Stimulated activated naive CD4-positive, alpha-beta T cell (primary cell): ENCODE measurements around the gene CPN1.

Experiments
- DNase-seq, 6 experiments: peaks; one replicate each; lab custom pipeline; 2025; lab: John Stamatoyannopoulos, UW

CPN1 gene

DNA sequence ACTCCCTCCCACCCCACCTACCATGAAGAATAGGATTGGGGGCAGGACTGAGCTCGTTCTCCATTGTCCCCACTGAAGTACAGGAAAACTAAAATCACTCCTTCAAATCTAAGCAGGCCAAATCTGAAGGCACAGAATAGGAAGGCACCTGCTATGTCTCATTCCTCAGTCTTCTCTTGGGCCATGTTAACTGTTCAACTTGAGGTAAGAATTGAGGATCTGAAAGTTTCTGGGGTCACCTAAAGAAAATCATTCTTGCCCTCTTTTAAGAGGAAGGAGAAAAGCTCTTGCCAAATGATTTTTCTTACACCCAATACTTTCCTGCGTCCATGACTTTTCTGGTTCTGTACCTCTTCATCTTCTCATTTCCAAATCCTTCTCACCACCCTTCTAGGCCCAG lies 4.9 kb downstream of the CPN1 start:
- no peak for DNase-seq

DNA sequence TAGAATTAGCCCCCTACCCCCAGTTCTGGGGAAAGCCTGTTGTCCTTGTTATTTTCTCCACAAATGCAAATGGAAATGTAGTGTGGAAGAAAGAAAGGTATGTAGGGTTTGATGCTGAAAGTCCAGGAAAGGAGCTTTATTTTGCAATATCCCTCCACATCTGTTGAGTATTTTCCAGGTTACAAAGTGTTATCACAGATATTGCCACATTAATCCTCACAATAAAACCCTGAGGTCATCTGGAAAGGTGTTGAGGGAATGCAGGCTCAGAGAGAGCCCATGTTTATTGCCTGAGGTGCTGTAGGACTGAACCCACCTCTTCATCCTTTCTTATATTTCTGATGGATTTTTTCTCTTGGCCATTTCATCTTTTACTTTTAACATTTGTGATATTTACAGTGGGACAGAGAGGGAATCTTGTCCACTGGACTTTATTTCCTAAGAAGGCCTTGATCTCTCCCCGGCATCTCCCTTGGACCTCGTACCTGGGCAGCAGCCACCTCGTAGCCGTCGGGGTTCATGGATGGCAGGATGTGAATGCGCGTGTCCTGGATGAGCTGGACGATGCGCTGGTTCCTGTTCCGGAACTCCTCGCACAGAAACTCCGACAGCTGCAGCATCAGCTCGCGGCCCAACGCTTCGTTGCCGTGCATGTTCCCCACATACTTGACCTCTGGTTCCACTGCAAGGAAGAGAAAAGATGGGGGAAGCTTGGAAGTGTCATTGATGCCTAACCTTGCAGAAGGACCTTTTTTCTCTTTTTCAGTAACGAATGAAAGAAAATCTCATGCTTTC lies 6.0 kb downstream of the CPN1 start:
- no peak for DNase-seq

DNA sequence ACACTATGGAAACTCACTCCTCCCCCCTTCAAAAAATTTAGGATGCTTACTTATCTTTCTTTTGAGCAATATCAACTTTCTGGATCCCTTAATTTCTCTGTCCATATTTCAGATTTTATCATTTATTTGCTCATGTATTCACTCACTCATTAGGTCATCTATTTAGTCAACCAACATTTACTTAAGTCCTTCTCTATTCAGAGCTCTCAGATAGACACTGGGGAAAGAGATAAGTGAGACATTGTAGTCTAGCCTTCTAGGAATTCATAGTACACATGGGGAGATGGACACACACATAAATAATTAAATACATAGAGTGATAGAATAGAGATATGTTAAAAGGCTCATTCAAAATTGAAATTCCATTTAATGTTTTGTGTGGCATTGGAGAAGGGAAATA lies 9.2 kb downstream of the CPN1 start:
- DNase-seq = no peak

DNA sequence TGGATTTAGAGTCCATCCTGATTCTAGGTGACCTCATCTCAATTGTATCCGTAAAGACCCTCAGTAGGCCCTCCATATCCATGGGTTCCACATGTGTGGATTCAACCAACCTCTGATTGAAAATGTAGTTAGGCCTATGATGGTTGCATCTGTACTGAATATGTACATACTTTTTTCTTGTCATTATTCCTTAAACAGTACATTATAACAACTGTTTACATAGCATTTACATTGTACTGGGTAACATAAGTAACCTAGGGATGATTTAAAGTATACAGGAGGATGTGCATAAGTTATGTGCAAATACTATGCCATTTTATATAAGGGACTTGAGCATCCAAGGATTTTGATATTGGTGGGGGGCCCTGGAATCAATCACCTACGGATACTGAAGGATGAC lies 10.1 kb downstream of the CPN1 start:
- DNase-seq = no peak

DNA sequence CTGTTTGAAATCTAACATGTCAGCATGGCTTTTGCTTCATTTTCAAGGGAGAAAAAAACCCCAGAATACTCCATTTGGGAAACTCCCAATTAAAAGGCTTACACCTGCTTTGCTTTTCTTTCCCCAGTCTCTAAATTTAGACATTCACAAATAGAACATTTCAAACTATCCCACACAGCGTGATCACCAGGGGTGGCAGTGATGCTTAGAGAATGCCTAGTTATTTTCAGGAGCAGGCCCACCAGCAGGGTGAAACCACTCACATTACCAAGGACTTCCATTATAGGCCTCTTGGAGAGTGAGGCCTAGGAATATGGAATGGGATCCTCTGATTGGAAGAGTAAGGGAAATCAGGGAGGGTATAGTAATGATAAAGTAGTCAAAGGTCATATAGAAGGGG lies 14.2 kb downstream of the CPN1 start:
- DNase-seq = no peak

DNA sequence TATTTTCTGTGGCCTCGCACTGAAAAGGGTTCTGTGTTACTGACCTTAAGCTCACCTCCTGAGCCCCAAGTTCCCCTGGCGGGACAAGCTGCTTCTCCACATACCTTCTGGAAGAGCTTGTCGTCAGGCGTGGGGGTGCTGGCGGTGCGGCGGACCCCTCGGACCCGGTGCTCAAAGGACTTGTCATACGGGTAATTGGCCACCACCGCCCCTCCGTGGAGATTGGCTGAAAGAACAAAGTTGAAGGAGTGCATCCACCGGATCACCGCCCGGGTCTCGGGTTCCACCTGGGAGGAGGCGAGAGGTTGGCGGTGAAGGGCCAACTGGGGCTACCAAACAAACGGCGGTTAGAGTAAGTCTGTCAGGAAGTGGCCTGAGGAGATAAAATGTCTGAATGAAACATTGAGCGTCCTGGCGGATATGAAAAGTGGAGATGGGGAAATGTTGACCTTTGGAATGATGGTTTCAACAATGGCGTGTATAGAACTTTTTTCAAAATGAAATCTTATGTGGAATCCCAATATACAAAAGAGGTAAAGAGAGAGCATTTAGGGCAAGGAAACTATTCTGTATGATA lies 16.5 kb downstream of the CPN1 start:
- no peak for DNase-seq

DNA sequence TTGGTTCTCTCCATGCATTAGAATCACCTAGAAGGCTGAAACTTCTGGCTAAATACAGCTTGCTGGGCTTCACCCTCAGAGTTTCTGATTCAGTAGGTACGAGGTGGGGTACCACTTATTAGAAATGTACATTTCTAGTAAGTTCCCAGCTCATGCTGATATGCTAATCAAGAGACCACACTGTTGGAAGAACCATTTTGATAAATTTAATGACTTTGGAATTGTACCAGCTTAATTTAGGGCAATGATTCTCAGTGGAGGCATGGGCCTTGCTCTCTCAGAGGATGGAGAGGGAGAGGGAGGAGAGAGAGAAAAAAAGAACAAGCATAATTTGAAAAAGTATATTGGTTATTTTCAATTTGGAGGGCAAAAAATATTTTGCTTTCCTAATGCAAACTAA lies 20.3 kb downstream of the CPN1 start:
- DNase-seq = no peak

DNA sequence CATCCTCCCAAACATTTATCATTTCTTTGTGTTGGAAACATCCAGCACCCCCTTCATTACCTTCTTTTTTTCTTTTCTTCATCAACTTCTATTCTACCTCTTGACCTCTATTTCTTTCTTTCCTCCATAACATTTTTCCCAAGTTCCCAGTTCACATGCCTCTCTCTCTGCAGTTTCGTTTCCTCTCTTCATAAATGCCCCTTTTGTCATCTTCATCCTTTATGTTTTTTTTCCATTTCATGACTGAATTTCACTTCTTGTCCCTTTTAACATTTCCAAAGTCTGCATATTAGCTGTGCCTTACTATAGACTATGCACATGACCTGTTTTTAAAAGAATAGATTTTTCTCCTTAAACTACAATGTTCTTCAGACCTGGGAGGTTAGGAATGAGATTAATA lies 23.7 kb downstream of the CPN1 start:
- DNase-seq = no peak

DNA sequence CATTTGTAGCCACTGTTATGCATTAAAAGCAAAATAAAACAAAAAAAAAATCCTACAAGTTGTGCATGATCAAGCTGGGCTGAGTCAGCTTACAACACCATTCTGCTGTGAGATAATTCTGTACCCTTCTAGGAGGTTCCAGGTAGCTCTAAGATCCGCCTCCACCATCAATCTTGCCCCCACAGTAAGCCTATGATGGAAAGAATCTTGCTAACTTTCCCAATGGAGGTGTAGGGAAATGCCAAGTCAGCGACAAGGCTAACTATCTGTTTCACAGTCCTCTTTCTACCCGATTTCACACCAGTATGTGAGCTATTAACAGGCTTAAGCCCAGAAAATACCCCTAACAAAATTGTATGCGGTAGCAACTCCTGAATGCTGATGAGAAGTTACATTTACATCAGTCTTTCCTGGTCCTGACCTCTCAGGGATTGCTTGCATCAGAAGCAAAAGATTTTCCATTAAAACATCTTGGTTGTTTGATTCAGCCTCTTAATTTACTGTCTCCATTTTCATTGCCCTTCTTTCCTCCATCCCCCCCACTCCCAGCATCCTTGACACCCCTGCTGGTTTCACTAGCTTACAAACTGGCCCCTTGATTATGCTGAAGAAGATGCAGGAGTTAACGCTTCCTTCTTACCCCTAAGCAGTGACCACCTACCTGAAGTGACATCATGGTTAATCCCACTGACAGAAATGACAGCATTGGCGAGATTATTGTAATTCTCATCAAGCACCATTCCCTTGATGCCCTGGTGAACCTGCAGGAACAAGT lies 27.8 kb downstream of the CPN1 start:
- DNase-seq = no peak

DNA sequence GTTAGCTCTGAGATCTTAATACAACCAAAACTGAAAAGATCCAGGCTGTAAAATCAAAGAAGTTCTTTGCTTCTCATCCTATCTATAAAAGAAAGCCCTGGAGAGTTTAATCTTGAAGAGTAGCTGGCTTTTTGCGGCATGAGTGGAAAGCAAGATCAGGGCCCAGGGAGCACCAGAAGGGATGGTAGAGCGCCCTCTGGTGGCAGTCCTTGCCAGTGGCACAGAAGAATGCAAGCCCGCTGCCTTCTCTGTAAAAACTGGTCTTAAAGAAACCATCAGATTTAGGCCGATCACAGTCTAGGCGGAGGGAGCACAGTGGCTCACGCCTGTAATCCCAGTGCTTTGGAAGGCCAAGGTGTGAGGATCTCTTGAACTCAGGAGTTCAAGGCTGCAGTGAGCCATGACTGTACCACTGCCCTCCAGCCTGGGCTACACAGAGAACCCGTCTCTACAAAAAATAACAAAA lies 35.6 kb downstream of the CPN1 start:
- peak; percentile 34 to 83 (median 70) for DNase-seq

DNA sequence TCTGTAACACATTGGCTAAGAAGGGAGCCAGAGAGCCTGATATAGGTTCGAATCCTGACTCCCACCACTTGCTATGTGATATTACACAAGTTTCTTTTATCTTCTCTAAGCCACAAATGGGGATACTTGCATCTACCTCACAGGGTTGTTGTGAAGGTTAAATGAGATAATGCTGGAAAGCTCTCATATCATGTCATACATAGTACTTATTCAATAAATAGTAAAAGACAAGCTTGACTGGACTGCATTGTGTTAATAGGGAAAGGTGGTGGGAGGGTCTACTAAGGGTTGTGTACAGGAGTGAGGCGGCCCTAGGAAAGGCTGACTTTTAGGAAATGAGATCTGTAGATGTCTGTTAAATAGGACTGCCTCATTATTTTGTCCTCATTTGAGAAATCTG lies 36.1 kb downstream of the CPN1 start:
- DNase-seq = no peak

DNA sequence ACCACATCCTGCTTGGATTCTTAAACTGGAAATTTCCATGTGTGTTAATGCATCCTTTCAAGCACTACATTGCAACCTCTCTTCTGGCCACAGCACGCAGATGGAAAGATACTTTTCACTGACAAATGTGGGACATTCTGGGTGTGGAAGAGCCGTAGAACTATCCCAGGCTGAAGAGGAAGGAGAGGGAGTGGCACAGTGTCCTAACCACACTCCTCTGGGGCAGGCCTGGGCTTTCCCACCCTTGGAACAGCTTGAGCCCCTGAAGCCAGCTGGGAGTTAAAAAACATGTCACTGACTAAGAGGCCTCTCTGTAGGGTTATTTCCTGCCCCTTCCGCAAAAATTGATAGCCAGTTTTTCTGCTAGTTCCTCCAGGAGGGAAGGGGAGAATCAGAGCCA lies 37.9 kb downstream of the CPN1 start:
- no peak for DNase-seq

DNA sequence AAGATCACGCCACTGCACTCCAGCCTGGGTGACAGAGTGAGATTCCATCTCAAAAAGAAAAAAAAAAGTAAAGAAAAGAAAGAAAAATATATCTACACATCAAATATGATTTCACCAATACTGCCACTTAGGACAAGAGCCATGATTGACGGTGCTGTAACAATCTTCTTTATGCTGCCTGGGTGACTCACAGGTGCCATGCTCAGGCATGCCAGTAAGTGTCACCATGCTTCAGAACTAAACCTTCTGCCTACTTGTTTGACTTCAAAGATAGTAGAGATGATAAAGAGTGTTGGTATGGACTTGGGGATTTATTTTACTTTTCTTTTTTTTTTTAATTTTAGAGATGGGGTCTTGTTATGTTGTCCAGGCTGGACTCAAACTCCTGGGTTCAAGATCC lies 38.3 kb downstream of the CPN1 start:
- no peak for DNase-seq

DNA sequence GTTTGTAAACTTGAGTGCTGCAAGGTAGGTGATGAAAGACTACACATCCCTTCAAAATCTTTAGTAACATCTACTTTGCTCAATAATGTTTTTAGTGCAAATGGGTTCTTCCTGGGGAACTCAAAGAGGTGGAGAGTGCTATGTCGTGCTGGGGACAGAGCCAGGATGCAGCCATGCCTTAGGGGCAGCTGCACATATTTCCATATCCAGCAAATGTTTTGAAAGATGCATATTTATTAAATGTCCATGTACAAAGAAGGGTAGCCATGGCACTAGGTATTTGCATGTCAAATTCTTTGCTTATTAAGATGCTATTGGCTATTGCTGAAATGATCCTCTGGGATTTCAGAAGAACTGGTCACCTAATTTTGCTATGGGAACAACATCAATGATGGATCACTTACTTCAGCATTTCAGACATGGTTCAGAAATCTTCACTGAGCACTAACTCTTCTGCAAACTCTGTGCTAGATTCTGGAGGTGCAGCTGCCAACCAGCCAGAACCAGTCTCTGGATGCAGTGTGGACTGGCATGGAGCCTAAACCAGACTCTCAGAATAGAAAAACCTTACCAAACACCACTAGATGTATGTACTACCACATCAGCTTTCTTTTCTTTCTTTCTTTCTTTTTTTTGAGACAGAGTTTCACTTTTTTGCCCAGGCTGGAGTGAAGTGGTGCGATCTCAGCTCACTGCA lies 40.2 kb downstream of the CPN1 start:
- DNase-seq = no peak

DNA sequence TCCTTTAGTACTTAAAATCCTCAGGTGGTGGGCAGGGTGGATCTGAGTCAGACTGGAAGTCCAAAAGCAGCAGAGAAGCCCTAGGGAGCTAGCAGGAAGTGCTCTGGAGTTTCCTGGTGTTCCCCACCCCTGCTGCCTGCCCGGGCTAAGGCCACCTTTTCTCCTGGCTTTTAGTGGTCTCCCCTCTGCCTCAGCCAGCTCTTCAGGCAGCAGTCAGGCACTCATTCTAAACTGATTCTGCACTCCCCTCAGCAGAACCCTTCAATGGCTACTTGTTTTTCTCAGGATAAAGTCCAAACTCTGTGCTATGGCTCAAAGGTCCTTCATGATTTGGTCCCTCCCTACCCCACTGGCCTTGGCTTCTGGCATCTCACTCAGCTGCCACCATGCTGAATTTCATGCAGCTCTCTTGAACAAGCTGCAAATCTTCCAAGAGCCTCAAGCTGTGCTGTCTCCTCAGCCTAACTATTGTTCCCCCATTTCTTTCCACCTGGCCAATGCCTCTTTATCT lies 43.1 kb downstream of the CPN1 start:
- DNase-seq = no peak

DNA sequence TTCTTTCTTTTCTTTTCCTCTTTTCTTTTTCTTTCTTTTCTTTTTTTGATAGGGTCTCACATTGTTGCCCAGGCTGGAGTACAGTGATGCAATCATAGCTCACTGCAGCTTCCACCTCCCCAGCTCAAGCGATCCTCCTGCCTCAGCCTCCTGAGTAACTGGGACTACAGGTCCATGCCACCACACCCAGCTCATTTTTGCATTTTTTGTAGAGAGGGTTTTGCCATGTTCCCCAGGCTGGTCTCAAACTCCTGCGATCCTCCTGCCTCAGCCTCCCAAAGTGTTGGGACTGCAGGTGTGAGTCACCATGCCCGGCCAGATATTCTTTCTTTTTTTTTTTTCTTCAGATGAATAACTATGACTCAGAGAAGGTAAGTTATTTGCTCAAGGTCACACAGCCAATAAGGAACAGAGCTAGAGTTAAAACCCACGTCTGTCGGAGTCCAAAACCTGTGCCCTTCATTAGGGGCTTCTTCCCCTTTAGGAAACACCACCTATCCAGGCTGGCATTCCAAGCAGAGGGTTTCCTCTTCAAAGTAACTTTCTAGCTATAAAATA lies 43.8 kb downstream of the CPN1 start:
- no peak for DNase-seq

DNA sequence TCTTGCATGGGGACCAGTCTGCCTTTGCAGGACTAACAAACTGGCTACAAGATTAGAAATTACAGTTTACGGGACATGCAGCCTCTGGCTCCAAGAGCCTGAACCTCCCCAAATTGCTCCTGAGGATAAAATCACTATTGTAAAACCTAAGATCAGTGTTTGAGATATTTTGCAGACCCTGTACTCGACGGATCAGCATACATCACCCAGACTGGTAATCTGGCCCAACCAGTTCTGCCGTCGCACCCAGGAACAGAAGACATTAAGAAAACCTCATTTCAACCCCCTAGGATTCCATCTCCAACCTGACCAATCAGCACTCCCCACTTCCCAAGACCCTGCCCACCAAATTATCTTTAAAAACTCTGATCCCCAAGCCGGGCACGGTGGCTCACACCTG lies 44.8 kb downstream of the CPN1 start:
- DNase-seq = no peak

DNA sequence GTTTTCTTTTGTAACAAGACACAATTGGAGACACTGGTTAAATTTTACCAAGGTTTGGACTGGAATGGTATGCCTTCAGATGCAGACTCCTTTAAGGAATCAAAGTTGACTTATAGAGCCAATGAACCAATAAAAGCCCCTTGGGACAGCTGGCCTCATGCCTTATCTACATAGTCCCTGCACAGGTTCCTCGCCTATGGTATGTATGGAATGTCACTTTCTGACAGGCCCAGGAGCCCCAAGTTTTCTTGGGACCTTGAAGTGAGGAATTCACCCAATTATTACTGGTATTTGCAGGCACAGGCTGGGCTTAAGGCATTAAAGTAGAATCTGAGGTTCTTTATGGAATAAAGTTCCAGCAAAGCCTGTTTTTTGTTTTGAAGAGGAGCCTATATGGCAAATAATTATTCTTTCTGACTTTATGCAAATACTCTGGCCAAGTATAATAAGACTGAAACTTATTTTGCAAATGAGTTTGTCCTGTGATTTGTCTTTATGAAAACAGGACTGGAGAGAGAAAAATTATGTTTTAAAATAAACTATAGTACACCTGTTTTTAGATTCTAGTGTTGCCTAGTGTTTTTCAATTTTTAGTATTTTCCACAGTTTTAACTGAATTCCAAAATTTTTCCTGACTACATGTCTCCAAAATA lies 47.8 kb downstream of the CPN1 start:
- DNase-seq = no peak

DNA sequence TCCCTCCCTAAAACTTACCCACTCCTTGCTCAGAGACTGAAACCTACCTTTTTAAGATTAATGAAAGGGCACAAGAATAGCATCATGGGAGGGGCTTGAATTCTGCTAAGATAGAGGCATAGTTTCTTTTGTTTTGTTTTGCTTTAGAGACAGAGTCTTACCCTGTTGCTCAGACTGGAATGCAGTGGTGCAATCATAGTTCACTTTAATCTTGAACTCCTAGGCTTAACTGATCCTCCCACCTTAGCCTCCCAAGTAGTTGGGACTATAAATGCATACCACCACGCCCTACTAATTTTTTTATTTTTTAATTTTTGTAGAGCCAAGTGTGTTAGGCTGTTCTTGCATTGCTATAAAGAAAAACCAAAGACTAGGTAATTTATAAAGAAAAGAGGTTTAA lies 54.3 kb downstream of the CPN1 start:
- DNase-seq = no peak

DNA sequence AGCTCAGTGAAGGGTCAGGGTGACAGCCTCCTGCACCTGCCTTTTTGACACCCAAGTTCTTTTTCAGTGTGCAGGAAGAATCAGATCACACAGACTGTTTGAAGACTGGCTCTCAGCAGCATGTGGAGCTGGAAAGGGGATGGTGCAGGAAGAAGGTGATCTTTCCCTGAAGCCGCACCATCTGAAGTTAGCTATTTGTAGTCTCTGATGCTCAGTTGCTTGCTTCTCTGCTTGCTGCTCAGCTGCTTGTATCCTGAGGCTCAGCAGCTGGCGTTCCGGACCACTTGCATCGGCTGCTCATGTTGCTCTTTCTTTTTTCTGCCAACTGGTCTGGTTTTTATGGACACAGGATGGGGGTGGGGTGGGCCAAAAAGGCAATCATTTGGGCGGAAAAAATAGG lies 56.1 kb downstream of the CPN1 start:
- DNase-seq = no peak

DNA sequence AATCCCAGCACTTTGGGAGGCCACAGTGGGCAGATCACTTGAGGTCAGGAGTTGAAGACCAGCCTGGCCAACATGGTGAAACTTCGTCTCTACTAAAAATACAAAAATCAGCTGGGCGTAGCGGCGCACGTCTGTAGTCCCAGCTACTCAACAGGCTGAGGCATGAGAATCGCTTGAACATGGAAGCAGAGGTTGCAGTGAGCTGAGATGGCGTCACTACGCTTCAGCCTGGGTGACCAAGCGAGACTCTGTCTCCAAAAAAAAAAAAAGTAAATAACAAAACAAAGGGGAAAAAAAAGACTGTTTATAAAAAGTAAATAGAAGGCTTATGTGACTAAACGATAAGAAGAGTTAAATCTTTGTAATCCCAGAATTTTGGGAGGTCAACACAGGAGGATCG lies 56.9 kb downstream of the CPN1 start:
- DNase-seq = no peak

DNA sequence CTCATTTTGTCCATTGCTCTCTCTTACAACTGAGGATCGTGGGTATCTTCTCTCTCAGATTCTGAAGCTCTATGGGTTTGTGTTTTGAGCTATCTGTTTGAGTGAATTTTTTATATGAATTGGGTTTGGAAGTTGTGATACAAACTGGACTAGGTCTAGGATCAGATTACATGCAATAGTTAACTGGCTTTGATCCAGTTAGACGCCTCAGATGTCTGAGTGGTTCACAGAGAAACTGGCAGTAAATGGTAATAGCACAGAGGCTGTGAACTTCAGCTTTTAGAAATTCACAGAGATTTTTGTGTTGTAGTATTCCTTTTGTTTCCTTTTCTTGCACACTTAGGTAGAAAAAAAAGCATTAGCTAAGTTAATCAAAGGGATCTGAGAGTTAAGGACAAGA lies 59.3 kb downstream of the CPN1 start:
- DNase-seq = no peak
